ENCODE measurements around the gene ITGB4.

- TF ChIP-seq POLR2A (IDR thresholded peaks at IDR 0.05; ENCODE audit: low read length) (no peak), NPAS2 (CRISPR knock-in tag; IDR thresholded peaks at IDR 0.05; ENCODE audit: borderline replicate concordance) (no peak), JUN (IDR thresholded peaks at IDR 0.05) (no peak), CTCF (IDR thresholded peaks at IDR 0.05) (no peak), E2F6 (IDR thresholded peaks at IDR 0.05; ENCODE audit: borderline replicate concordance, low read depth) (no peak), CHD2 (IDR thresholded peaks at IDR 0.05; ENCODE audit: low read length, partially characterized antibody) (no peak)
These were observed 12.2 kb downstream of the ITGB4 start for GRCh38 chr17:75733471-75733870.
